Measurements from ENCODE around the gene FAM53A.
"Not testable (repeated sequence)": the region's sequence is repeated elsewhere in the genome, so short reads cannot be mapped to it uniquely, and the experiment has no call there.

FAM53A gene

GRCh38 chr4:1716065-1716945 is 32.2 kb upstream of the FAM53A start:
- DNase-seq = no peak

- no peak for DNase-seq
Measured at GRCh38 chr4:1715002-1715758, 31.1 kb upstream of the FAM53A start.

GRCh38 chr4:1714303-1715001 is 30.3 kb upstream of the FAM53A start:
- no peak for DNase-seq

GRCh38 chr4:1713003-1713851 is 29.1 kb upstream of the FAM53A start:
- no peak for DNase-seq

- peak; percentile 99 for DNase-seq
Measured at GRCh38 chr4:1712216-1713002, 28.3 kb upstream of the FAM53A start, which contains the start of gene SLBP. TSS of gene SLBP (minus strand) at chr4:1712319. CDS start at chr4:1712188, 131 bp downstream.

GRCh38 chr4:1711571-1712215 is 27.6 kb upstream of the FAM53A start:
- DNase-seq = peak; percentile 38

GRCh38 chr4:1711055-1711570 is 27.0 kb upstream of the FAM53A start:
- DNase-seq = no peak

GRCh38 chr4:1708581-1708980 is 24.5 kb upstream of the FAM53A start:
- DNase-seq = no peak

GRCh38 chr4:1706358-1706757 is 22.2 kb upstream of the FAM53A start:
- DNase-seq = no peak

GRCh38 chr4:1705732-1706131 is 21.6 kb upstream of the FAM53A start:
- no peak for DNase-seq

- DNase-seq = no peak
Measured at GRCh38 chr4:1703867-1704266, 19.8 kb upstream of the FAM53A start.

- DNase-seq = not testable (repeated sequence)
Measured at GRCh38 chr4:1701671-1702070, 17.6 kb upstream of the FAM53A start.

- no peak for DNase-seq
Measured at GRCh38 chr4:1695913-1696312, 11.8 kb upstream of the FAM53A start.

GRCh38 chr4:1693131-1693896 is 9.2 kb upstream of the FAM53A start:
- peak; percentile 85 for DNase-seq

- DNase-seq = no peak
Measured at GRCh38 chr4:1691737-1692373, 7.7 kb upstream of the FAM53A start.

GRCh38 chr4:1690698-1691097 is 6.6 kb upstream of the FAM53A start:
- no peak for DNase-seq

- no peak for DNase-seq
Measured at GRCh38 chr4:1686440-1687036, 2.4 kb upstream of the FAM53A start.

- no peak for DNase-seq
Measured at GRCh38 chr4:1685235-1686150, 1.4 kb upstream of the FAM53A start.

Data from CD4-positive, alpha-beta T cell treated with Interleukin-21 for 1 hour (primary cell).